Lung microvascular endothelial cell (primary cell): ENCODE data around the gene DPM3. TPM values are rescaled to one million over a fixed set of nuclear protein-coding genes. Genes with fewer than 3 reads are reported as not detected.
"Not testable (repeated sequence)": the region's sequence is repeated elsewhere in the genome, so short reads cannot be mapped to it uniquely, and the experiment has no call there.

Experiments
- DNase-seq, 2 donors: peaks; one replicate each; pipeline versions ENCODE4 v3.0.0 to v3.0.0-alpha.2; 2010; ENCODE audit warnings: low read depth in 2 of 2
- total RNA-seq: library from RNA; depleted of rRNA; stranded (reverse); fragments of >200 nt; gene quantifications from 2 replicates; pipeline ENCODE4 v1.2.1, GENCODE V29; 2014

Gene DPM3
- total RNA-seq, 1 donor from 2014 or later: 34.9 TPM

GRCh38 chr1:155158991-155159390 lies 18.7 kb upstream of the DPM3 start:
- no peak for DNase-seq

DNA sequence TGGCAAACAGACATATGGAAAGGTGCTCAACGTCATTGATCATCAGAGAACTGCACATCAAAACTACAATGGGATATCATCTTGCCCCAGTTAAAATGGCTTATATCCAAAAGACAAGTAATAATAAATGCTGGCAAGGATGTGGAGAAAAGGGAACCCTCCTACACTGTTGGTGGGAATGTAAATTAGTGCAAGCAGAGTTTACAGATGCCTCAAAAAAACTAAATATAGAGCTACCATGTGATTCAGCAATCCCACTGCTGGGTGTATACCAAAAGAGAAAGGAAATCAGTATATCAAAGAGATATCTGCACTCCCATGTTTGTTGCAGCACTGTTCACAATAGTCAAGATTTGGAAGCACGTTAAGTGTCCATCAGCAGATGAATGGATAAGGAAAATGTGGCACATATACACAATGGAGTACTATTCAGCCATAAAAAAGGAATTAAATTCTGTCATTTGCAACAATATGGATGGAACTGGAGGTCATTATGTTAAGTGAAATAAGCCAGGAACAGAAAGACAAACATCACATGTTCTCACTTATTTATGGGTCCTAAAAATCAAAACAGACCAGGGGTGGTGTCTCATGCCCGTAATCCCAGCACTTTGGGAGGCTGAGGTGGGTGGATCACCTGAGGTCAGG lies 15.8 kb upstream of the DPM3 start:
- DNase-seq: not testable (repeated sequence)

GRCh38 chr1:155145491-155145890 lies 5.2 kb upstream of the DPM3 start:
- DNase-seq: no peak

DNA sequence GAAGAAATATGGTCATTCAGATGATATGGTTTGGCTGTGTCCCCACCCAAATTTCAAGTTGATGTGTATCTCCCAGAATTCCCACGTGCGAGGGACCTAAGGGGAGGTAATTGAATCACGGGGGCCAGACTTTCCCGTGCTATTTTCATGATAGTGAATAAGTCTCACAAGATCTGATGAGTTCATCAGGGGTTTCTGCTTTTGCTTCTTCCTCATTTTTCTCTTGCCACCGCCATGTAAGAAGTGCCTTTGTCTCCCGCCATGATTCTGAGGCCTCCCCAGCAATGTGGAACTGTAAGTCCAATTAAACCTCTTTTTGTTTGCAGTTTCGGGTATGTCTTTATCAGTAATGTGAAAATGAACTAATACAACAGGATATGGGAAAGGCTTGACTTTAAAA lies 1.4 kb upstream of the DPM3 start:
- no peak for DNase-seq

DNA sequence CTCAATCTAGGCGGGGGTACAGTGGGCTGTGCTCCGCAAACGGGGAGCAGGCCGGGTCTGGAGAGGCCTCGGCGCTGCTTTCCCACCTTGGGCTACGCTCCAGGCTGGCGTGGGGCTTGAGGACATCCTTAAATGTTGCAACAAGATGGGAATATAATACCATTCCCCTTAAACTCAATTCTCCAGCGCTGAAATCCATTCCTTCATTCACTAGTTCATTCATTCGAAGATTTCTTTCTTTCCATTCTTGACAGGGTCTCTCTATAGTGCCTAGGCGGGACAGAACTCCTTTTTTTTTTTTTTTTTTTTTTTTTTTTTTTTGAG lies 261 bp upstream of the DPM3 start:
- DNase-seq: no peak

GRCh38 chr1:155137154-155137949 lies 3.0 kb downstream of the DPM3 start:
- DNase-seq: no peak

- DNase-seq: no peak
Measured at GRCh38 chr1:155136748-155137147, 3.6 kb downstream of the DPM3 start.

GRCh38 chr1:155135415-155136028 lies 4.8 kb downstream of the DPM3 start, which contains the start of gene SLC50A1:
Gene SLC50A1, plus strand, starts transcription at chr1:155135852. Its CDS starts 60 bp downstream, at chr1:155135912.
- peak; percentile 96 to 97 for DNase-seq

DNA sequence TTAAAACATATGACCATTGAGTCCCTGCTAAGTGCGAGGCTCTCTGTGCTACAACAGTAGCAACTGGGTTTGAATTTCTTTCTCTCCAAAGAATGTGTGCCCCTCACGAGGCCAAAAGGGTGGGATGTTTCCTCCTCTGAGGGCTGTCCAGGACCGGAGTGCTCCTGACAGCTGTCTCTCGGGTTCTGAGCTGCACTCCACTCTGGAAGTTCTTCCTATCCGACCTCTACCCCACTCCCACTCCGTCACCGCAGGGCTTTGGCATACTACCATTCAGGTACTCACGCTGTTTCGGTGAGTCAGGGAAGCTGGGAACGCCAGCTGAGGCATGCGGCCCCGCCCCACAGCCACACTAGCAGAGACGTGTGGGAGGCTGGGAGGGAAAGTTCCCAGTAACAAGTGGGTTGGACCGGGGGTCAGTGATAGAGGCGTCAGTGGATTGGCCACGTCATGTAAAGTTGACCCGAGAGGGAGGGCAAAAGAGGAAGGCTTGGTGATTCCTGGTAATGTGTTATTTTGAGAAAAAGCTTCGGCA lies 5.4 kb downstream of the DPM3 start:
- DNase-seq: peak; percentile 97 to 98

DNA sequence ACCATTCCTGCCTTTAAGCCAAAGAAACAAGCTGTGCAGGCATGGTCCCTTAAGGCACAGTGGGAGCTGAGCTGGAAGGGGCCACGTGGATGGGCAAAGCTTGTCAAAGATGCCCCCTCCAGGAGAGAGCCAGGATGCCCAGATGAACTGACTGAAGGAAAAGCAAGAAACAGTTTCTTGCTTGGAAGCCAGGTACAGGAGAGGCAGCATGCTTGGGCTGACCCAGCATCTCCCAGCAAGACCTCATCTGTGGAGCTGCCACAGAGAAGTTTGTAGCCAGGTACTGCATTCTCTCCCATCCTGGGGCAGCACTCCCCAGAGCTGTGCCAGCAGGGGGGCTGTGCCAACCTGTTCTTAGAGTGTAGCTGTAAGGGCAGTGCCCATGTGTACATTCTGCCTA lies 6.0 kb downstream of the DPM3 start:
- peak in 1 of 2 donors; percentile 25 for DNase-seq

DNA sequence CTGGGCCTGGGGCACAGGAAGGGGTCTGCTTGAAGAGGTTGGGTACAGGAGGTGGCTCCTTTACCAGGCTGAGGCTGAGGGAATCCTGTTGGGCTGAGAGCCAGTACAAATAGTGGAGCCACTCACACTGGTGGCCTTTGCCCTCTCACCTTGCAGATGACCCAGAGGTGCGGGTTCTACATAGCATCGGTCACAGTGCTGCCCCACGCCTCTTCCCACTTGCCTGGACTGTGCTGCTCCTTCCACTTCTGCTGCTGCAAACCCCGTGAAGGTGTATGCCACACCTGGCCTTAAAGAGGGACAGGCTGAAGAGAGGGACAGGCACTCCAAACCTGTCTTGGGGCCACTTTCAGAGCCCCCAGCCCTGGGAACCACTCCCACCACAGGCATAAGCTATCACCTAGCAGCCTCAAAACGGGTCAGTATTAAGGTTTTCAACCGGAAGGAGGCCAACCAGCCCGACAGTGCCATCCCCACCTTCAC lies 6.5 kb downstream of the DPM3 start:
- DNase-seq: peak in 1 of 2 donors; percentile 18

GRCh38 chr1:155131856-155132255 lies 8.5 kb downstream of the DPM3 start:
- peak; percentile 12 for DNase-seq

- DNase-seq: peak in 1 of 2 donors; percentile 17
Measured at GRCh38 chr1:155131285-155131684, 9.0 kb downstream of the DPM3 start.

DNA sequence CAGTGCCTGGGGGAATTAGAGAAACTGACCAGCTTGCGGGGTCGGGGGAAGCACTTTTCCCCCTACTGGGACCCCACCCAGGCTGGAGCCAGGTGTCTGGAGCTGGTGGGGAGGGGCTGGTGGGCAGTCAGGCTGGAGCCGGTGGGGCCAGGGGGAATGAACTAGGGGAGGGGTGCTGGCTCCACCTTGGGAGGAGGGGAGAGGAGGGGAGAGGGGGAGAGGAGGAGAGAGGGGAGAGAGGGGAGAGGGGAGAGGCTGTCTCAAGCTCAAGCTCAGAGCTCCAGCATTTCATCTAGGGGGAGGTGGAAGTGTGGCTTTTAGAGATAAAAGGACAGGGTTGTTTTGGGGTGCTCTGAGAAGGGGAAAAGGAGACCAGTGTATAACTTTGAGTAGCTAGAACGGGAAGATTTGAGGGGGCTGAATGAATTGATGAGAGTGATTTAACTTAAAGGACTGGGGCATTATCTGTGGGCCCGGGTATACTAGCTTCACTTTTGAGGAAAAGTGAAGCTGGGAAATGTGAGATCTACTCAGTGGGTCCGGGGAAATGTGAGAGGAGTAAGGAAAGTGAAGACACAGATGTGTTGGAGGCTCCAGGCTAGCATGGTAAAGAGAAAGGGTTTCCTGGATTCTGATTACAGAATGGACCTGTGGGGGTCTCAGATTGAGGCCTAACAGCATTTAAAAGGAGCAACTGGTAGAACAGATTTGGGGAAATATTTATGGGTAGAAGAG lies 9.9 kb downstream of the DPM3 start:
- peak; percentile 14 to 31 for DNase-seq

DNA sequence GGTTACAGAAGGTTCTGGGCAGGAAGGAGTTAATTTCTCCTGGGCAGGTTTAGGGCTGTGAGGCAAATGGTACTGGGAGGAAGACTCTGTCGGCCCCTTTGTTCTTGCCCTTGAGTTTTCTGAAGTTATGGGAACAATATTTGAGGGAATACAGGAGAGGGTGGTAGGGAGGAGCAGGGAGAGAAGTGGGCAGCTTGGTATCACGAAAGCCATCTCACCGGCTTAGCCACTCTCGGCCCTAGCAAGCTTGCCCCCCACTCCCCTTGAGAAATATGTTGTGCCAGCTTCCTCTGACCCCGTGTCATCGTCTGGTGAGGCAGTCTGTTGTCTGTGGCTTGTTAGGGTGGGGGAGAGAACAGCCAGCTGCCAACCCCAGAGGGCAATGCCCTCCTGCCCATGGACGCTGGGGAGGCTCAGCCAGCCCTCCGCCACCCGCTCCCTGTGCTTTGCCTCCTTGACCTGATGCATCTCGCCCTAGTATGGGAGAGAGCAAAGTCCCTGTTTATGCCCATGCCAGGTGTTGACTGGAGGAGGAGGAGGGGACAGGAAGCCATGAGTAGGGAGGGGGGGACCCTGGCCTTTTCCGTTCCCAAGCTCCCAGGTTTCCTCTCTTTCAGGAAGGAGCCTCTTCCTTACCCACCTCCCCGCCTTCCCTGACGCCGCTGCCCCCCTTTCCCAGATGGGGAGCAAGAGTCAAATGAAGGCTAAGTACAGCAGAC lies 11.4 kb downstream of the DPM3 start:
- DNase-seq: peak; percentile 93 to 95

GRCh38 chr1:155127967-155128754 lies 12.2 kb downstream of the DPM3 start:
- peak in 1 of 2 donors; percentile 35 for DNase-seq

- DNase-seq: peak; percentile 87 to 96
Measured at GRCh38 chr1:155127105-155127966, 13.0 kb downstream of the DPM3 start, which contains the start of gene EFNA1. Gene EFNA1, plus strand, starts transcription at chr1:155127876. Its CDS starts 102 bp downstream, at chr1:155127978.

- DNase-seq: peak; percentile 63 to 86
Measured at GRCh38 chr1:155126556-155127104, 13.7 kb downstream of the DPM3 start.
